Gastroesophageal sphincter (tissue), 3 donors: Measurements from ENCODE around the gene CXXC1.

Source experiments
- EP300 ChIP-seq: sonication (generic); formaldehyde crosslinking; IDR thresholded peaks from one replicate; pipeline ENCODE4 v1.6.1; 2017; ENCODE audit warnings: antibody characterized with exemption, mild to moderate bottlenecking
- TF ChIP-seq, protein P1 (sequence below), 4 experiments: fragments of 200-600 bp in 2 of 4; fragments of 450-650 bp in 2 of 4; sonication (generic) in 1 of 4; IDR thresholded peaks; one replicate each; pipeline ENCODE4 v1.5.1; 2017 to 2019; ENCODE audit warnings: antibody characterized with exemption in 4 of 4, mild to moderate bottlenecking in 2 of 4, moderate library complexity in 2 of 4

DNA sequence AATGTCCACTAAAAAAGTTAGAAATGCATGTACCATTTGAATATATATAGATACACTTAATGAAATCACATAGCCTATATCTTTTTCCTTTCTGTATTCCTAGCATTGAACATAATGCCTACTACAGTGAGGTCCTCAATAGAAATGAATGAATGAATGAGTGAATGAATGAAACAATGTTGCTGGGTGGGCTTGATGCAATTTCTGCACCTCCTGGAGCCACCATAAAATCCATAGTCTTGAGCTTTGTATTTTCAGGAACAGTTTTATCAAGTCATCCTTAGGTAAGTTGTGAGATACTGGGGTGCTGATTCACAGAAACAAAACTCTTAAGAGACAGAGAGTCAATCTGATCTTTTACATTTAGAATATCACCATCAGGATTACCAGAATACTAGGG lies 24.5 kb downstream of the CXXC1 start:
- no peak for TF ChIP-seq EP300
- TF ChIP-seq, protein P1, sequence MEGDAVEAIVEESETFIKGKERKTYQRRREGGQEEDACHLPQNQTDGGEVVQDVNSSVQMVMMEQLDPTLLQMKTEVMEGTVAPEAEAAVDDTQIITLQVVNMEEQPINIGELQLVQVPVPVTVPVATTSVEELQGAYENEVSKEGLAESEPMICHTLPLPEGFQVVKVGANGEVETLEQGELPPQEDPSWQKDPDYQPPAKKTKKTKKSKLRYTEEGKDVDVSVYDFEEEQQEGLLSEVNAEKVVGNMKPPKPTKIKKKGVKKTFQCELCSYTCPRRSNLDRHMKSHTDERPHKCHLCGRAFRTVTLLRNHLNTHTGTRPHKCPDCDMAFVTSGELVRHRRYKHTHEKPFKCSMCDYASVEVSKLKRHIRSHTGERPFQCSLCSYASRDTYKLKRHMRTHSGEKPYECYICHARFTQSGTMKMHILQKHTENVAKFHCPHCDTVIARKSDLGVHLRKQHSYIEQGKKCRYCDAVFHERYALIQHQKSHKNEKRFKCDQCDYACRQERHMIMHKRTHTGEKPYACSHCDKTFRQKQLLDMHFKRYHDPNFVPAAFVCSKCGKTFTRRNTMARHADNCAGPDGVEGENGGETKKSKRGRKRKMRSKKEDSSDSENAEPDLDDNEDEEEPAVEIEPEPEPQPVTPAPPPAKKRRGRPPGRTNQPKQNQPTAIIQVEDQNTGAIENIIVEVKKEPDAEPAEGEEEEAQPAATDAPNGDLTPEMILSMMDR (IDR thresholded peaks at IDR 0.05): no peak
